ENCODE data around the gene CCT7. TPM values are rescaled to one million over a fixed set of nuclear protein-coding genes. Genes with fewer than 3 reads are reported as not detected.

Gene CCT7
- polyA plus RNA-seq, 1 donor = 169 TPM

- Histone ChIP-seq H3K27ac (ENCODE audit: low read length) (no peak overlapping the region), H3K4me1 (ENCODE audit: control insufficient read depth, insufficient read depth, low read length) (peaks cover 2% of the 10 kb centered on the region)
- WGBS (ENCODE audit: insufficient coverage, low lambda C conversion rate) = no CpG with 5 or more reads among the region's 3 CpGs
These were observed 25.9 kb upstream of the CCT7 start for GRCh38 chr2:73208258-73208657.

DNA sequence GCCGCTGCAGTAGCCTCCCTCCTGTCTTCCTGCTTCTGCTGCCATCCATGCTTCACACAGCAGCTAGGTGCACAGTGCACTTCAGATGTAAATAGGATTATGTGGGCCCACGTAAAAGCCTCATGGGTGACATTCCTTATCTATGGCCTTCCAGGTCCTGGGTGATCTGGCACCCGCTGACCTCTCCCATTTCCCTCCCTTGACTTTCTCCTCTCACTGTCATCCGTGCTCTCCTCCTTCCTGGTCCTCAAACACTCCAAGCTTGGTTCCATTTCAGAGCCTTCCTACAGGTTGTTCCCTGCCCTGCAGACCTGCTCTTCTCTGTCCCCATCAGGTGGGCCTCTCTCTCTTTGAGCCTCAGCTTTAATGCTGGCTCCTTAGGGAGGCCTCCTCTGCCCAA is 24.1 kb upstream of the CCT7 start:
- H3K9me3 ChIP-seq (ENCODE audit: control insufficient read depth, low read depth, low read length) = no peaks in the 10 kb centered on the region
- DNase-seq = no peak
- H3K27me3 ChIP-seq (ENCODE audit: control insufficient read depth, insufficient read depth, low read length) = peaks cover 9% of the 10 kb centered on the region
- 50% methylated on average over 2 of the region's 4 CpGs for WGBS (ENCODE audit: insufficient coverage, low lambda C conversion rate)
- H3K36me3 ChIP-seq (ENCODE audit: control insufficient read depth, insufficient read depth, low read length) = no peaks in the 10 kb centered on the region
- no peak overlapping the region for H3K4me3 ChIP-seq (ENCODE audit: low read length)
- H3K4me1 ChIP-seq (ENCODE audit: control insufficient read depth, insufficient read depth, low read length) = peaks cover 2% of the 10 kb centered on the region
- H3K27ac ChIP-seq (ENCODE audit: low read length) = no peak overlapping the region

More at GRCh38 chr2:73208258-73208657, 25.9 kb upstream of the CCT7 start:
- H3K36me3 ChIP-seq (ENCODE audit: control insufficient read depth, insufficient read depth, low read length) = no peaks in the 10 kb centered on the region
- no peak overlapping the region for H3K4me3 ChIP-seq (ENCODE audit: low read length)
- no peak for DNase-seq
- peaks cover under 1% of the 10 kb centered on the region for H3K9me3 ChIP-seq (ENCODE audit: control insufficient read depth, low read depth, low read length)
- peaks cover 24% of the 10 kb centered on the region for H3K27me3 ChIP-seq (ENCODE audit: control insufficient read depth, insufficient read depth, low read length)

- Histone ChIP-seq H3K4me3 (ENCODE audit: low read length) (no peak overlapping the region), H3K4me1 (ENCODE audit: control insufficient read depth, insufficient read depth, low read length) (peaks cover 6% of the 10 kb centered on the region), H3K27ac (ENCODE audit: low read length) (no peak overlapping the region), H3K27me3 (ENCODE audit: control insufficient read depth, insufficient read depth, low read length) (peaks cover 3% of the 10 kb centered on the region), H3K9me3 (ENCODE audit: control insufficient read depth, low read depth, low read length) (no peaks in the 10 kb centered on the region), H3K36me3 (ENCODE audit: control insufficient read depth, insufficient read depth, low read length) (no peaks in the 10 kb centered on the region)
- no CpG with 5 or more reads among the region's 6 CpGs for WGBS (ENCODE audit: insufficient coverage, low lambda C conversion rate)
- no peak for DNase-seq
These were observed 23.4 kb upstream of the CCT7 start for GRCh38 chr2:73210696-73211095.

DNA sequence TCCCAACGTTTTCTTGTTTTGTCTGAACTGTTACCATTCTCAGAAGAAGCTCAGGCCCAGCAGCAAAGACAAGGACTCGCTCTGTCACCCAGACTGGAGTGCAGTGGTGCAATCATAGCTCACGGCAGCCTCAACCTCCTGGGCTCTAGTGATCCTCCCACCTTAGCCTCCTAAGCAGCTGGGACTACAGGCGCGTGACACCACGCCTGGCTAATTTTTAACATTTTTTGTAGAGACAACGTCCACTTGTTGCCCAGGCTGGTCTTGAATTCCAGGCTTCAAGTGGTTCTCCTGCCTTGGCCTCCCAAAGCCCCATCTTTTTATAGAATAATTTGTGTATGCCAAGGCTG is 22.0 kb upstream of the CCT7 start:
- Histone ChIP-seq H3K4me3 (ENCODE audit: low read length) (no peak overlapping the region), H3K4me1 (ENCODE audit: control insufficient read depth, insufficient read depth, low read length) (peaks cover 6% of the 10 kb centered on the region), H3K9me3 (ENCODE audit: control insufficient read depth, low read depth, low read length) (no peaks in the 10 kb centered on the region), H3K27ac (ENCODE audit: low read length) (no peak overlapping the region), H3K36me3 (ENCODE audit: control insufficient read depth, insufficient read depth, low read length) (no peaks in the 10 kb centered on the region), H3K27me3 (ENCODE audit: control insufficient read depth, insufficient read depth, low read length) (no peaks in the 10 kb centered on the region)
- DNase-seq = no peak
- no CpG with 5 or more reads among the region's 7 CpGs for WGBS (ENCODE audit: insufficient coverage, low lambda C conversion rate)

GRCh38 chr2:73212448-73213176 is 21.5 kb upstream of the CCT7 start:
- peak; percentile 55 to 63 for DNase-seq
- Histone ChIP-seq H3K4me3 (ENCODE audit: low read length) (no peak overlapping the region), H3K9me3 (ENCODE audit: control insufficient read depth, low read depth, low read length) (no peaks in the 10 kb centered on the region), H3K27me3 (ENCODE audit: control insufficient read depth, insufficient read depth, low read length) (no peaks in the 10 kb centered on the region), H3K36me3 (ENCODE audit: control insufficient read depth, insufficient read depth, low read length) (no peaks in the 10 kb centered on the region), H3K4me1 (ENCODE audit: control insufficient read depth, insufficient read depth, low read length) (peaks cover 6% of the 10 kb centered on the region), H3K27ac (ENCODE audit: low read length) (no peak overlapping the region)
- WGBS (ENCODE audit: insufficient coverage, low lambda C conversion rate) = 0% methylated on average over 1 of the region's 20 CpGs

DNA sequence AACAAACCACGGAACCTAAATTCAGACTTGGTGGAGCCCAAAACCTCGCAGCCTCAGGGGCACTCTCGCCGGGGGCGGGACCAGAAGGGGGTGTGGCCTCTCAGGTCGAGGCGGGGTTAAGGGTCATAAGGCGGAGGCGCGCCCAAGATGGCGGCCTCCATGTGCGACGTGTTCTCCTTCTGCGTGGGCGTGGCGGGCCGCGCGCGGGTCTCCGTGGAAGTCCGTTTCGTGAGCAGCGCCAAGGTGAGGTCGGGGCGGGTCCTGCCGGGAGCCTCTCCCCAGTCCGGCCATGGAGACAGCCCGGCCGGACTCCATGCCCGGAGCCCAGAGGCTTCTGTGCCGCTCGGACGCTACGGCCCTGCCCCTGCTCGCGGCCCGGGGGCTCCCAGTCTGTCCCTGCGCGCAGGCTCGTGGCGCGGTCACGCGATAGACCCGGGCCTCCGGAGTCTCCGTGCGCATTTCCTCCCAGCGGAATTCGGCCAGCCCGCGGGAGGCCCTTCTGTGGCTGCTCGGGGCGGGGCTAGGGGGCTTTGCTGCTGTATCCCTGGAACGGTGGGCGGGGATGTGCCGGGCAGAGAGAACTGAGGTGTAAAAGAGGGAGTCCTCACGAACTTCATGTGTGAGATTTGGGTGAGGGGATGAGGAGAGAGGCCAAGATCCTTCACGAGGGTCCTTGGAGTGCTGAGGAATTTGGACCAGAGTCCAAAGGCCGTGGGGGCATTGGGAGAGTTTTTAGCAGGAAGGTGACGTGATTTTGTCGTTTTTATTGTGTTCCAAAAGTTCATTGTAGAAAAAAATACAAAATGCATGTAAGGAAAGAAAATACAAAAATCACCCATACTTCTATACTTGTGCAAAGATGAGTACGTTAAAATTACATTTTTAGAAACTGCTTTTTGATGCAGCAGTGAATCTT is 19.7 kb upstream of the CCT7 start, which contains the start of gene SMYD5:
TSS of gene SMYD5 (plus strand) at position 126 of the 916 bp plus-strand sequence. CDS start at position 148, 22 bp downstream.
- no peaks in the 10 kb centered on the region for H3K9me3 ChIP-seq (ENCODE audit: control insufficient read depth, low read depth, low read length)
- 0% methylated on average over 4 of the region's 64 CpGs for WGBS (ENCODE audit: insufficient coverage, low lambda C conversion rate)
- no peaks in the 10 kb centered on the region for H3K27me3 ChIP-seq (ENCODE audit: control insufficient read depth, insufficient read depth, low read length)
- DNase-seq = peak; percentile 70 to 81
- H3K27ac ChIP-seq (ENCODE audit: low read length) = peak within 1 kb of the TSS; percentile 51
- peaks cover 9% of the 10 kb centered on the region for H3K36me3 ChIP-seq (ENCODE audit: control insufficient read depth, insufficient read depth, low read length)
- peaks cover 6% of the 10 kb centered on the region for H3K4me1 ChIP-seq (ENCODE audit: control insufficient read depth, insufficient read depth, low read length)
- peak within 1 kb of the TSS; percentile 85 for H3K4me3 ChIP-seq (ENCODE audit: low read length)

GRCh38 chr2:73215254-73215653 is 18.9 kb upstream of the CCT7 start:
- Histone ChIP-seq H3K27me3 (ENCODE audit: control insufficient read depth, insufficient read depth, low read length) (no peaks in the 10 kb centered on the region), H3K36me3 (ENCODE audit: control insufficient read depth, insufficient read depth, low read length) (peaks cover 15% of the 10 kb centered on the region), H3K9me3 (ENCODE audit: control insufficient read depth, low read depth, low read length) (no peaks in the 10 kb centered on the region), H3K4me3 (ENCODE audit: low read length) (peak overlapping the region; percentile 85), H3K27ac (ENCODE audit: low read length) (no peak overlapping the region), H3K4me1 (ENCODE audit: control insufficient read depth, insufficient read depth, low read length) (peaks cover 6% of the 10 kb centered on the region)
- WGBS (ENCODE audit: insufficient coverage, low lambda C conversion rate) = 50% methylated on average over 2 of the region's 4 CpGs
- DNase-seq = no peak

DNA sequence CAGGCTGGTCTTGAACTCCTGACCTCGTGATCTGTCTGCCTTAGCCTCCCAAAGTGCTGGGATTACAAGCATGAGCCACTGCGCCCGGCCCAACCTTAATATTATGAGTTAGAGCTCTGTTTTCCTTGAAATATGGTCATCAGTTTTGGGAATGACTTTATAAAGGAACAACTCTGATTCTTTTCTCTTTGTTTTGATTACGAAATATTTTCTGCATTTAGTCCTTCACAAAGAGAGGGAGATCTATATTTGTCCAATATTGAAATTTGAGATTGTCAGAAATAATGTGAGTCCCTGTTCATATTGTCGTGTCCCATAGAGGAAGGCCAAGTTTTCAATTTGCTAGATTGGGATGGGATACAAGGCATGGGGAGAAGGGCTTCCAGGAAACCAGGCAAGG is 16.9 kb upstream of the CCT7 start:
- no peak overlapping the region for H3K27ac ChIP-seq (ENCODE audit: low read length)
- no CpG with 5 or more reads among the region's 5 CpGs for WGBS (ENCODE audit: insufficient coverage, low lambda C conversion rate)
- H3K9me3 ChIP-seq (ENCODE audit: control insufficient read depth, low read depth, low read length) = no peaks in the 10 kb centered on the region
- H3K36me3 ChIP-seq (ENCODE audit: control insufficient read depth, insufficient read depth, low read length) = peaks cover 34% of the 10 kb centered on the region
- no peak for DNase-seq
- peaks cover 6% of the 10 kb centered on the region for H3K4me1 ChIP-seq (ENCODE audit: control insufficient read depth, insufficient read depth, low read length)
- H3K27me3 ChIP-seq (ENCODE audit: control insufficient read depth, insufficient read depth, low read length) = no peaks in the 10 kb centered on the region
- no peak overlapping the region for H3K4me3 ChIP-seq (ENCODE audit: low read length)

DNA sequence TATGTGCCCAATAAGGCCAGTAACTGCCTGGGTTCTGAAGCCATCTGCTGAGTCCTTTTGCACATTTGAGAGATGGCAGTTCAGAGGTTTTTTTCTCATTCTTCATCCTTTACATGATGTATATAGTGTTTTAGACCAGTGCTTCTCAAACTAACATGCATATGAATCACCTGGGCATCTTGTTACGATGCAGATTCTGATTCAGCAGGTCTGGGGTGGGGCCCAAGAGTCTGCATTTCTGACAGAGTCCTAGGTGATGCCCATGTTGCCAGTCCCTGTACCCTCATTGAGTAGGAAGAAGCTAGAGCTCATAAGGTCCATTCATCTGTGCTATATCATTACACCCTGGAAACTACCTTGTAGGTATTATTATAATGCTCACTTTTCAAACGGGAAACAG is 16.3 kb upstream of the CCT7 start:
- Histone ChIP-seq H3K4me3 (ENCODE audit: low read length) (no peak overlapping the region), H3K27ac (ENCODE audit: low read length) (no peak overlapping the region), H3K9me3 (ENCODE audit: control insufficient read depth, low read depth, low read length) (no peaks in the 10 kb centered on the region), H3K36me3 (ENCODE audit: control insufficient read depth, insufficient read depth, low read length) (peaks cover 41% of the 10 kb centered on the region), H3K4me1 (ENCODE audit: control insufficient read depth, insufficient read depth, low read length) (peaks cover 4% of the 10 kb centered on the region), H3K27me3 (ENCODE audit: control insufficient read depth, insufficient read depth, low read length) (no peaks in the 10 kb centered on the region)
- no peak for DNase-seq
- WGBS (ENCODE audit: insufficient coverage, low lambda C conversion rate) = no CpG with 5 or more reads among the region's 2 CpGs

- H3K9me3 ChIP-seq (ENCODE audit: control insufficient read depth, low read depth, low read length) = no peaks in the 10 kb centered on the region
- H3K36me3 ChIP-seq (ENCODE audit: control insufficient read depth, insufficient read depth, low read length) = peaks cover 45% of the 10 kb centered on the region
- peaks cover 4% of the 10 kb centered on the region for H3K4me1 ChIP-seq (ENCODE audit: control insufficient read depth, insufficient read depth, low read length)
- no peak overlapping the region for H3K27ac ChIP-seq (ENCODE audit: low read length)
- H3K27me3 ChIP-seq (ENCODE audit: control insufficient read depth, insufficient read depth, low read length) = no peaks in the 10 kb centered on the region
- DNase-seq = no peak
- no peak overlapping the region for H3K4me3 ChIP-seq (ENCODE audit: low read length)
These were observed 15.8 kb upstream of the CCT7 start for GRCh38 chr2:73218298-73218697.
